GM12878 (cell line): ENCODE results near the gene CIB2. TPM values are rescaled to one million over a fixed set of nuclear protein-coding genes. Genes with fewer than 3 reads are reported as not detected.

Experiments used
- ATAC-seq: fragments of 200-7000 bp; cut with Tn5 transposase; 3 replicates; pipeline ENCODE4 v1.9.1; 2020; ENCODE audit warnings: mild to moderate bottlenecking, moderate library complexity
- BruUV-seq: library from RNA; stranded (reverse); fragments of 400-500 nt; replicated peaks from 2 replicates; lab custom pipeline; 2021; lab: Mats Ljungman, UMichigan
- CTCF ChIA-PET: fragments of 300-600 bp; sonication (Branson Sonifier 250); formaldehyde crosslinking; extraction: SDS; loops from one replicate; lab custom pipeline; 2021; ENCODE audit warnings: inconsistent platforms; lab: Yijun Ruan, JAX
- POLR2A ChIA-PET: fragments of 350-600 bp; formaldehyde crosslinking; extraction: SDS; loops from one replicate; lab custom pipeline; 2021; ENCODE audit warnings: inconsistent platforms; lab: Charles Lee
- RAD21 ChIA-PET: fragments of 300-600 bp; sonication (Branson Sonifier 250); formaldehyde crosslinking; loops from one replicate; lab custom pipeline; 2023; ENCODE audit warnings: antibody characterized with exemption; ENCODE audit not compliant: unreplicated experiment; lab: Charles Lee
- SMC1A ChIA-PET: fragments of 300-600 bp; sonication (Branson Sonifier 250); formaldehyde crosslinking; loops from one replicate; lab custom pipeline; 2023; ENCODE audit not compliant: unreplicated experiment, uncharacterized antibody; lab: Charles Lee
- DNase-seq: peaks from one replicate; pipeline ENCODE4 v3.0.0-alpha.2; 2011; ENCODE audit warnings: low read depth, low spot score
- FAIRE-seq: peaks from 3 replicates; lab custom pipeline; 2011; peaks lifted over from hg19 to GRCh38; lab: Jason Lieb, UNC
- H2AFZ ChIP-seq: 2 replicates; pipeline ENCODE4 v1.6.0; 2011; ENCODE audit warnings: low read depth, low read length, control low read depth; ENCODE audit not compliant: control insufficient read depth
- H3K27ac ChIP-seq: 2 replicates; pipeline ENCODE4 v1.5.1; 2011; ENCODE audit warnings: control low read depth; ENCODE audit not compliant: control insufficient read depth, insufficient read depth
- H3K27me3 ChIP-seq, 2 experiments: replicated peaks in 1 of 2; 2 replicates each; pipeline versions ENCODE4 v1.6.0 to v1.6.1; 2011; ENCODE audit warnings: low read length in 1 of 2; ENCODE audit not compliant: control insufficient read depth in 2 of 2, insufficient read depth in 2 of 2
- H3K36me3 ChIP-seq, 2 experiments: 2 replicates each; pipeline ENCODE4 v1.5.1; 2011; ENCODE audit warnings: low read length in 1 of 2; ENCODE audit not compliant: control insufficient read depth in 2 of 2, insufficient read depth in 2 of 2
- H3K4me1 ChIP-seq: 2 replicates; pipeline ENCODE4 v1.6.1; 2011; ENCODE audit warnings: mild to moderate bottlenecking, low read length, moderate library complexity, mixed read lengths; ENCODE audit not compliant: control insufficient read depth, insufficient read depth
- H3K4me2 ChIP-seq: 2 replicates; pipeline ENCODE4 v1.6.0; 2011; ENCODE audit warnings: control low read depth; ENCODE audit not compliant: control insufficient read depth, insufficient read depth
- H3K4me3 ChIP-seq: fragments of 200-600 bp; sonication (generic); 2 replicates; pipeline ENCODE4 v1.5.1; 2016
- H3K79me2 ChIP-seq: 2 replicates; pipeline ENCODE4 v1.6.0; 2011; ENCODE audit warnings: low read length; ENCODE audit not compliant: control insufficient read depth, insufficient read depth
- H3K9ac ChIP-seq: 2 replicates; pipeline ENCODE4 v1.8.0; 2011; ENCODE audit warnings: low read length, control low read depth, mixed read lengths; ENCODE audit not compliant: control insufficient read depth, insufficient read depth
- H3K9me3 ChIP-seq: replicated peaks from 3 replicates; pipeline ENCODE4 v1.5.1; 2011; ENCODE audit warnings: mild to moderate bottlenecking, low read length; ENCODE audit not compliant: control insufficient read depth, insufficient read depth
- H4K20me1 ChIP-seq: 2 replicates; pipeline ENCODE4 v1.6.0; 2011; ENCODE audit not compliant: control insufficient read depth, insufficient read depth
- EED ChIP-seq: sonication (generic); IDR thresholded peaks from 2 replicates; pipeline ENCODE4 v1.6.1; 2016; ENCODE audit warnings: antibody characterized with exemption, low read depth
- ELK1 ChIP-seq: IDR thresholded peaks from 2 replicates; pipeline ENCODE4 v1.6.1; 2012; ENCODE audit warnings: low read depth, low read length, improper control_type of control experiment
- ESRRA ChIP-seq: IDR thresholded peaks from 2 replicates; pipeline ENCODE4 v1.6.1; 2012; ENCODE audit warnings: mild to moderate bottlenecking, low read length, improper control_type of control experiment
- EZH2 ChIP-seq: IDR thresholded peaks from 2 replicates; pipeline ENCODE4 v1.6.1; 2012; ENCODE audit warnings: low read depth, mild to moderate bottlenecking, control low read depth, inconsistent platforms, low read length, borderline replicate concordance; ENCODE audit not compliant: control insufficient read depth
- IRF3 ChIP-seq: fragments of 450-650 bp; IDR thresholded peaks from 2 replicates; pipeline ENCODE4 v1.6.1; 2014; ENCODE audit warnings: mild to moderate bottlenecking
- MYB ChIP-seq: fragments of 150-350 bp; IDR thresholded peaks from 2 replicates; pipeline ENCODE4 v1.6.1; 2014; ENCODE audit warnings: mild to moderate bottlenecking, low read depth, low read length, borderline replicate concordance
- POLR2A ChIP-seq: IDR thresholded peaks from 2 replicates; pipeline ENCODE4 v1.6.1; 2011; ENCODE audit warnings: low read depth, mild to moderate bottlenecking, low read length
- WGBS: methylation state at CpG from one replicate; pipeline ENCODE4 v1.1.6; 2016; ENCODE audit warnings: low lambda C conversion rate; ENCODE audit not compliant: insufficient replicate concordance, insufficient coverage; ENCODE audit errors: missing lambda C conversion rate; 5-methylcytosine and 5-hydroxymethylcytosine counted together
- in situ Hi-C: fragments of 300-500 bp; cut with MboI; formaldehyde crosslinking; loops from 9 replicates; pipeline ENCODE4 v1.14.3; 2018; ENCODE audit warnings: mixed read lengths
- intact Hi-C: fragments of 100-400 bp; cut with micrococcal nuclease; formaldehyde crosslinking; loops from one replicate; pipeline ENCODE4 v1.14.2; 2022; ENCODE audit not compliant: unreplicated experiment
- polyA plus RNA-seq, 11 experiments: library from polyadenylated mRNA; depleted of rRNA in 4 of 11; unstranded in 6 of 11; stranded (reverse) in 5 of 11; fragments of >200 nt; fragmentation: Nextera tagmentation in 4 of 11; fragmentation: Illumina TruSeq in 1 of 11; extraction: Ambion mirVana in 4 of 11; extraction: Trizol in 1 of 11; gene quantifications; 1 replicate in 1 of 11; 2 replicates in 10 of 11; pipeline versions ENCODE4 v1.2.1 to v1.2.3, GENCODE V29; 2011 to 2016; ENCODE audit warnings: inconsistent platforms in 2 of 11, missing spikeins in 2 of 11, low read depth in 1 of 11
- total RNA-seq, 4 experiments: library from RNA; depleted of rRNA in 3 of 4; stranded (reverse); fragments of >200 nt in 3 of 4; fragmentation: Illumina TruSeq in 1 of 4; extraction: Trizol in 1 of 4; gene quantifications; 2 replicates each; pipeline versions ENCODE4 v1.2.1 to v1.2.3, GENCODE V29; 2013 to 2021

Gene CIB2
- total and polyA plus RNA-seq, 10 of the 15 experiments (the other 5 are each of a cell fraction or from before 2014, with no cell fraction given): 0.56 to 12.1 (median 7.1) TPM

GRCh38 chr15:78142332-78142731 is 11.1 kb upstream of the CIB2 start:
- FAIRE-seq (no peak), DNase-seq (no peak), ATAC-seq (no peak)
- intact Hi-C loops: no loop called here
- Histone ChIP-seq H3K27me3 (no peaks in the 10 kb centered on the region), H3K9me3 (no peaks in the 10 kb centered on the region), H3K36me3 (no peaks in the 10 kb centered on the region), H3K79me2 (no peaks in the 10 kb centered on the region), H3K4me3 (no peak overlapping the region), H4K20me1 (no peaks in the 10 kb centered on the region), H3K27ac (no peak overlapping the region), H3K4me1 (no peaks in the 10 kb centered on the region), H2AFZ (no peak overlapping the region)
- no TSS peak for BruUV-seq
- ChIA-PET POLR2A (interaction anchor here (0.6 kb wide), 1 partner anchor 373 kb away, joined by 3 read pairs; no protein-coding TSS in a partner anchor), RAD21 (interaction anchor here (1.0 kb wide), 1 partner anchor 53 kb away, joined by 4 read pairs; no protein-coding TSS in a partner anchor), CTCF (interaction anchor here (1.6 to 2.2 kb wide), 2 partner anchors 35 to 53 kb away, joined by 4 to 12 read pairs; no protein-coding TSS in a partner anchor), SMC1A (interaction anchor here (1.0 kb wide), 1 partner anchor 53 kb away, joined by 5 read pairs; no protein-coding TSS in a partner anchor)
- 88% methylated on average over 3 of the region's 3 CpGs for WGBS
- TF ChIP-seq IRF3 (no peak), EZH2 (no peak), EED (no peak), ELK1 (no peak), MYB (no peak), POLR2A (no peak), ESRRA (no peak)
- TF ChIP-seq, all 136 proteins: peak for 0
- no peak overlapping the region for H3K9ac ChIP-seq
- in situ Hi-C loops: no loop called here
- no peak overlapping the region for H3K4me2 ChIP-seq
